Gastrocnemius medialis (tissue), 4 donors: ENCODE results near the gene PTPRN2. TPM values are rescaled to one million over a fixed set of nuclear protein-coding genes. Genes with fewer than 3 reads are reported as not detected.

ENCODE experiments used
- ATAC-seq, 2 donors: fragments of 150-250 bp; one replicate each; pipeline ENCODE4 v1.9.1; 2016
- DNase-seq, 2 donors: peaks; one replicate each; pipeline ENCODE4 v3.0.0-alpha.2; 2019
- H3K27ac ChIP-seq, 4 donors: fragments of 200-600 bp; sonication (generic); 1 replicate in 1 of 4; 2 replicates in 3 of 4; pipeline ENCODE4 v1.5.1; 2016 to 2018; ENCODE audit warnings: mild to moderate bottlenecking in 2 of 4, moderate library complexity in 1 of 4
- H3K27me3 ChIP-seq, 3 donors: fragments of 200-600 bp; sonication (generic) in 2 of 3; 1 replicate in 1 of 3; 2 replicates in 2 of 3; pipeline versions ENCODE4 v1.5.1 to v1.6.0; 2016 to 2019; ENCODE audit warnings: mild to moderate bottlenecking in 1 of 3, moderate library complexity in 1 of 3
- H3K36me3 ChIP-seq, 2 donors: fragments of 200-600 bp; sonication (generic) in 1 of 2; one replicate each; pipeline ENCODE4 v1.5.1; 2017 to 2018
- H3K4me1 ChIP-seq, 2 donors: fragments of 200-600 bp; sonication (generic) in 1 of 2; one replicate each; pipeline ENCODE4 v1.5.1; 2016 to 2017; ENCODE audit warnings: mild to moderate bottlenecking in 2 of 2
- H3K4me3 ChIP-seq, 4 donors: fragments of 200-600 bp; sonication (generic) in 3 of 4; 1 replicate in 1 of 4; 2 replicates in 3 of 4; pipeline ENCODE4 v1.5.1; 2016 to 2019; ENCODE audit warnings: mild to moderate bottlenecking in 2 of 4
- H3K9me3 ChIP-seq, 3 donors: fragments of 200-600 bp; sonication (generic) in 2 of 3; 1 replicate in 1 of 3; 2 replicates in 2 of 3; pipeline ENCODE4 v1.5.1; 2016 to 2019
- POLR2A ChIP-seq, 2 donors: fragments of 450-650 bp; IDR thresholded peaks; one replicate each; pipeline ENCODE4 v1.6.1; 2017; ENCODE audit warnings: antibody characterized with exemption in 2 of 2, mild to moderate bottlenecking in 2 of 2, moderate library complexity in 2 of 2
- in situ Hi-C, 4 donors: fragments of 200-750 bp; cut with MboI; loops; one replicate each; pipeline versions ENCODE4 v1.15.0 to v1.8.0; 2017; ENCODE audit warnings: low sequenced_read_pairs in 4 of 4
- intact Hi-C: fragments of 100-400 bp; cut with DNase I; formaldehyde crosslinking; loops from one replicate; pipeline ENCODE4 v1.15.1; 2023; ENCODE audit warnings: low total_unique reads
- total RNA-seq, 4 donors: library from RNA; depleted of rRNA; stranded (reverse); fragments of >200 nt; gene quantifications; one replicate each; pipeline versions ENCODE4 v1.1.0 to v1.2.3, GENCODE V29; 2016
- TF ChIP-seq, protein P1 (sequence below), 5 experiments: fragments of 450-650 bp in 3 of 5; fragments of 200-600 bp in 2 of 5; sonication (generic) in 2 of 5; IDR thresholded peaks in 4 of 5; conservative IDR thresholded peaks in 1 of 5; 1 replicate in 4 of 5; 2 replicates in 1 of 5; pipeline ENCODE4 v1.5.1; 2016 to 2019; ENCODE audit warnings: antibody characterized with exemption in 5 of 5, mild to moderate bottlenecking in 3 of 5, moderate library complexity in 3 of 5

PTPRN2 gene
- total RNA-seq, 4 donors from 2014 or later: 0.66 to 0.85 (median 0.81) TPM

DNA sequence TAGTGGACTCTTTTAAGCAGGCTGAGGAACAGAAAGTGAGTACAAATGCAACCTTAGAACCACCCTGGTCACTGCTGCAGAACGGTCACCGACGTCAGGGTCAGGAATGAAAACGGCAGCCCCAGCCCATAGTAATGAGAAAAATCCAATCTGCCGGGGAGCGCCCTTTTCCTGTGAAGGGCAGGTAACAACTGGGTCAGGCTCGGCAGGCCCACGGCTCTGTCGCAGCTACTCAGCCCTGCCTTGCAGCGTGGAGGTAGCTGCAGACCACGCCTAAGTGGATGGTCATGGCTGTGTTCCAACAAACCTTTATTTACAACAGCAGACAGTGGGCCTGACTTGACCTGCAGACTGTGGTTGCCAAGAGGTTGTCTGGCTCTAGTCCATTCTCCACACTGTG, 687.6 kb downstream of the PTPRN2 start:
- ATAC-seq: no peak
- DNase-seq: no peak
- Histone ChIP-seq H3K27ac (no peak overlapping the region), H3K27me3 (peaks cover 0 to 7% (median 0%) of the 10 kb centered on the region in 3 donors), H3K36me3 (no peaks in the 10 kb centered on the region), H3K9me3 (no peaks in the 10 kb centered on the region), H3K4me3 (no peak overlapping the region), H3K4me1 (no peaks in the 10 kb centered on the region)
- TF ChIP-seq POLR2A (IDR thresholded peaks at IDR 0.05): no peak
- TF ChIP-seq, protein P1, sequence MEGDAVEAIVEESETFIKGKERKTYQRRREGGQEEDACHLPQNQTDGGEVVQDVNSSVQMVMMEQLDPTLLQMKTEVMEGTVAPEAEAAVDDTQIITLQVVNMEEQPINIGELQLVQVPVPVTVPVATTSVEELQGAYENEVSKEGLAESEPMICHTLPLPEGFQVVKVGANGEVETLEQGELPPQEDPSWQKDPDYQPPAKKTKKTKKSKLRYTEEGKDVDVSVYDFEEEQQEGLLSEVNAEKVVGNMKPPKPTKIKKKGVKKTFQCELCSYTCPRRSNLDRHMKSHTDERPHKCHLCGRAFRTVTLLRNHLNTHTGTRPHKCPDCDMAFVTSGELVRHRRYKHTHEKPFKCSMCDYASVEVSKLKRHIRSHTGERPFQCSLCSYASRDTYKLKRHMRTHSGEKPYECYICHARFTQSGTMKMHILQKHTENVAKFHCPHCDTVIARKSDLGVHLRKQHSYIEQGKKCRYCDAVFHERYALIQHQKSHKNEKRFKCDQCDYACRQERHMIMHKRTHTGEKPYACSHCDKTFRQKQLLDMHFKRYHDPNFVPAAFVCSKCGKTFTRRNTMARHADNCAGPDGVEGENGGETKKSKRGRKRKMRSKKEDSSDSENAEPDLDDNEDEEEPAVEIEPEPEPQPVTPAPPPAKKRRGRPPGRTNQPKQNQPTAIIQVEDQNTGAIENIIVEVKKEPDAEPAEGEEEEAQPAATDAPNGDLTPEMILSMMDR (IDR thresholded peaks at IDR 0.05 in 4 of 5, conservative IDR thresholded peaks at IDR 0.05 in 1 of 5): no peak
- intact Hi-C loops: no loop called here
- in situ Hi-C loops: no loop called here

DNA sequence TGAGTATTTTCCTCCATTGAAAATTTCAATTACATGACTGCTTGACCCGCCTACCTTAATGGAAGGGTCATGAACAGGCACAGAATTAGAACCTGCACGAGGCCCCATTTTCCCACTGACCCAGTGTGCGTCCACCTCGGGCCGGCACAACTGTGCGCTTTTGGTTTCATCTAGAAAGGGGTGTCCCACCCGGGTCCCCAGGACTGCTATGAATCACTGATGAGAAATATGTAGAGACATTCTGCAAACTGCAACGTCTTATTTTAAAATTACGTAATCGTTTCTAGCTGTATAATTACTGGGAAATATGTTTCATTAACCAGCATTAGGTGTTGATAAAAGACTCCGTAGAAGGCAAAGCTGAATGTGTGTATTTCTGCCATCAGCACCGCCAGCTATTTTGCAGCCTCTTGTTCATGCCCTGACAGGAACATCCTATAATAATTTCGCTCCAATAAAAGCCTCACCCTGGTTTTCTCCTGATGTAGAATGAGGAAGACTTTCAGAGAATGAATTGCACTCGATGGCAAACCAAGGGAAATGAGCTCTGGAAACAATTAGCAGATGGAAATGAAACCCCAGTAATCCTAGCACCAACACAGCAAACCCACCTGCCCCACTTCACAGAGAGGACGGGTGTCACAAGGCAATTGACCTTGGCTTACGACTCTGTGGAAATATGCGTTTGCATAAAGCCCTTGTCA, 688.7 kb downstream of the PTPRN2 start:
- in situ Hi-C loops (no loop called here), intact Hi-C loops (no loop called here)
- Histone ChIP-seq H3K9me3 (no peaks in the 10 kb centered on the region), H3K4me3 (no peak overlapping the region), H3K36me3 (no peaks in the 10 kb centered on the region), H3K4me1 (no peaks in the 10 kb centered on the region), H3K27ac (no peak overlapping the region), H3K27me3 (peaks cover 0 to 7% (median 0%) of the 10 kb centered on the region in 3 donors)
- no peak for TF ChIP-seq POLR2A (IDR thresholded peaks at IDR 0.05)
- TF ChIP-seq, protein P1 (IDR thresholded peaks at IDR 0.05 in 4 of 5, conservative IDR thresholded peaks at IDR 0.05 in 1 of 5): no peak
- no peak for ATAC-seq
- no peak for DNase-seq

DNA sequence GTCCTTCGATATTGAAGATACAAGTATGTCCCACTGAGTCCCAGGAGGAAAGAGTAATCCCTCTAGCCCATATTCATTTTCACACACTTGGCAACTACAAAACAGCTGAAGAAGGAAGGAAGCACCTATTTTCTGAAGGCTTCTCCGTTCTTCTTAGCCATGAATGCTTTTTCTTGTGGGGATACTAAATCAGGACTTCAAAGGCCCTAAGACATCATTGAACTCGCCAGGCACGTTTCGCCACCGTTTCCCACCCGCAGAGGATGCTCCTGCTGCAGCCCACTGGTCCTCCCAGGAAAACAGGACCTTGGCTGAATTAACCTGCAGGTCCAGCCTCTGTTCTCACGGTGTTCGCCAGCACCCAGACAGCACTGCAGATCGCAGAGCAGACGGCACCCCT, 689.4 kb downstream of the PTPRN2 start:
- no peak for TF ChIP-seq POLR2A (IDR thresholded peaks at IDR 0.05)
- TF ChIP-seq, protein P1 (IDR thresholded peaks at IDR 0.05 in 4 of 5, conservative IDR thresholded peaks at IDR 0.05 in 1 of 5): no peak
- intact Hi-C loops (no loop called here), in situ Hi-C loops (no loop called here)
- Histone ChIP-seq H3K4me3 (no peak overlapping the region), H3K27ac (no peak overlapping the region), H3K36me3 (no peaks in the 10 kb centered on the region), H3K4me1 (no peaks in the 10 kb centered on the region), H3K9me3 (no peaks in the 10 kb centered on the region), H3K27me3 (peaks cover 0 to 7% (median 0%) of the 10 kb centered on the region in 3 donors)
- no peak for ATAC-seq
- DNase-seq: no peak

DNA sequence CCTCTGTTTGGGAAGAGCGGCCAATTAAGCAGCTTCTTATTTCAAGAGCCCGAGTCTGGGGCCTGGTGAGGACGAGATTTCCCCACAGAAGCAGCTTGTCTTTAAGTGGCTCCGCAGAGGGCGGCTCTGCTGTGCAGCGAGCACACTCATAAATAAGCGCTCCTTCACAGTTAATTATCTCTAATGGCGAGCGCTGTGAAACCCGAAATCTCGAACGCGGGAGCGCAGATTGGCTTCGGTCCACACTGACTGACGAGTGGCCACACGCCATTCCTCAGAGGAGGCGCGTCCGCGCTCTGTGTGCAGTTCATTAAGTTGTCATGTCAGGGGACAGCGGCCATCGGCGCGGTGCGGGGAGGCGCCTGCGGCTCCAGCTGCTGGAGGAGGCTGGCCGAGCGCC, 689.9 kb downstream of the PTPRN2 start:
- Histone ChIP-seq H3K4me1 (no peaks in the 10 kb centered on the region), H3K9me3 (no peaks in the 10 kb centered on the region), H3K27me3 (peaks cover 0 to 7% (median 0%) of the 10 kb centered on the region in 3 donors), H3K27ac (no peak overlapping the region), H3K4me3 (no peak overlapping the region), H3K36me3 (no peaks in the 10 kb centered on the region)
- in situ Hi-C loops (no loop called here), intact Hi-C loops (no loop called here)
- TF ChIP-seq POLR2A (IDR thresholded peaks at IDR 0.05): no peak
- TF ChIP-seq, protein P1 (IDR thresholded peaks at IDR 0.05 in 4 of 5, conservative IDR thresholded peaks at IDR 0.05 in 1 of 5): no peak
- no peak for ATAC-seq
- no peak for DNase-seq
